Fibroblast of skin of abdomen (primary cell): ENCODE data around the gene TTLL4.
"Not testable (repeated sequence)": the region's sequence is repeated elsewhere in the genome, so short reads cannot be mapped to it uniquely, and the experiment has no call there.

ENCODE experiments used
- DNase-seq: peaks from one replicate; pipeline ENCODE4 v3.0.0-alpha.2; 2013

Gene TTLL4

DNA sequence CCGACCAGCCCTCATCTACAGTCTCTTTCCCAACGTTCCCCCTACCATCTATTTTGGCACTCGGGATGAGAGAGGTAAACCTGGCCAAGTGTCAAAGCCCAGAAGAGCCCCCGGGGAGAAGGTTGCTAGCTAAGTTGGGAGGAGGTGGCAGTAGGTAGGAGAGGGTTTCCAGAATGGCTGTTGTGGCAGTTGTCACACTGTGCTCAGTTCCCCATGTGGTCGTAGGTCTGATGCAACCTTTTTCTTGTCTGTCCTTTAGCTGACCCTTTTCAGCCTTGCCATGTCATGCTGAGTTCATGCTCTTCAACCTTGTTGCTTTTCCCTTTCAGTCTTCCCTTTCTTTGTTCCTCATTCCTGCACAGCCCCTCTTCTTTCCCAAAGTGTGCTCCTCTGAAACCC lies 34.5 kb downstream of the TTLL4 start:
- no peak for DNase-seq

DNA sequence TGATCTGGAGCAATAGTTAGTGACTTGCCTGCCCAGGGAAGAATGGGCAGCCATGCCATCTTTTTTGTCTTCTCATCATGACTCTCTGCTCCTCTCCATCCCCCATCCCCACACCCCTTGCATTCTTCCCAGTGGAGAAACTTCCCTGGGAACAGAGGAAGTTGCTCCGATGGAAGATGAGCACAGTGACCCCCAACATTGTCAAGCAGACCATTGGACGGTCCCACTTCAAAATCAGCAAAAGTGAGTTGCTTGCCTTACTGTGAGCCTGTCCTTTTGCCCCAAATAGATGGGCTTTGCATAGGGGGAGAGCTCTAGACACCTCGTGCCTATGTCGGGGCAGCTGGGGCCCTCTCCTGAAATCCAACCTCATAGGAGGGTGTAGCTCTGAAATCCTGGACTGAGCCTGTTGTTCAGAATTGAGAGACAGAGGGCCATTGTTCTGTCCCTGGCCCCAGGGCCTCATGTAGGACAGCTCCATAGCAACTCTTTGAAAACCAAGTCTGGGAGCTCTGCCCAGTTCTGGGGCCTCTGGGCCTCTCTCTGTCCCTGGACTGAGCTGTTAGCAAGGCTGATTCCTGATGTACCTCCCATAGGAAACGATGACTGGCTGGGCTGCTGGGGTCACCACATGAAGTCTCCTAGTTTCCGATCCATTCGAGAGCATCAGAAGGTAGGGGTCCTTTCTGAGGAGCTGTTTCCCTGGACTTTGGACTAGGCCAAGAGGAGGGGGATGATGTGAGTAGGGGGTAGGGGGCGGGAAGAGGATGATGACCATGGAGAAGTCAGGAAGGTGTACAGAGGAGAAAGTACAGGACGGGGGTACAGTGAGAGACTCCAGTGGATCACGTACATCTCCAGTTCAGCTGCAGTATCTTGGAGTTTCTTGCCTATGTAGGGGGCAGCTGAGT lies 35.2 kb downstream of the TTLL4 start:
- DNase-seq = no peak

- no peak for DNase-seq
Observed at GRCh38 chr2:218746470-218746795, 35.8 kb downstream of the TTLL4 start.

- DNase-seq = no peak
Observed at GRCh38 chr2:218746960-218747359, 36.3 kb downstream of the TTLL4 start.

DNA sequence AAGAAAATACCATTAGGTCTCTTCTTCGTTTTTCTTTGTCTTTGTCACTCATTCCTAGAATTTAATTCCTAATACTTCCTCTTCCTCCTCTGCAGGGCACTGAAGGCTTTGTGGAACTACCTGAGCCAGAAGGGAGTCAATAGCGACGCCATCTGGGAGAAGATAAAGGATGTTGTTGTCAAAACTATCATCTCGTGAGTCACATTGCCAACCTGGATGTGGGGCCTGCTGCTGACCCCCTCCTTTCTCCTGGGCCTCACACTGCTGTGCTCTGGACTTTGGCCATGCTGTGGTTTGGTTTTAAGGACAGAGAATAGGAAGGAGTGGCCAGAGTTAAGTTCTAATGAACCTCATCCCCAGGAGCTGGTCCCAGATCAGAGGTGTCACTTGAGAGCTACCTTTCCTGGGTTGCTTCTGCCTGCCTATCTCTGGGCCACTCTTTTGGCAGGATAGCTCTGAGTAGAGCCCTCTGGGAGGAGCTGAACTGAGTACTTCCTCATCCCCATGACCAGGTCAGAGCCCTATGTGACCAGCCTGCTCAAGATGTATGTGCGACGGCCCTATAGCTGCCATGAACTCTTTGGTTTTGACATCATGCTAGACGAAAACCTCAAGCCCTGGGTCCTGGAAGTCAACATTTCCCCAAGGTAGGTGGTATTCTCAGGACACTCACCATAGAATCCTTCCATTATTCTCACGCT lies 38.3 kb downstream of the TTLL4 start:
- DNase-seq = no peak

GRCh38 chr2:218754201-218754600 lies 43.6 kb downstream of the TTLL4 start:
- DNase-seq = no peak

DNA sequence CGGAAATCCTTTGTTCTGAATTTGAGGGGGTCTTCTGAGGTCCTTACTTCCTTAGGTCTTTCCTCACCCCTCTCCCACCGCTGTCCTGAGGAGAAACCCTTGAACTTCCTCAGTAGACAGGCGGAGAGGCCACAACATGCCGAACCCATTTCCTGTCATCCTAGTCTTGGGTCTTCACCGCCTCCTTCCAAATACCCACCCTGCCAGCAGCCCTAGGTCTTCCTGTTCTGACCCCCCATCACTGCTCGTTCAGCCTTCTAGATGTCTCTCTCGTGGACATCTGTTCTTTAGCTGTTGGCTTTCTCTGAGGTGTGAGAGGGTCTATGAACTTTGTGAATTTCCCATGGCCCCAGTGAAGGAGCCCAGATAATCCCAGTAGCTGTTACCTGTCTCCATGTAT lies 44.1 kb downstream of the TTLL4 start:
- DNase-seq = no peak

DNA sequence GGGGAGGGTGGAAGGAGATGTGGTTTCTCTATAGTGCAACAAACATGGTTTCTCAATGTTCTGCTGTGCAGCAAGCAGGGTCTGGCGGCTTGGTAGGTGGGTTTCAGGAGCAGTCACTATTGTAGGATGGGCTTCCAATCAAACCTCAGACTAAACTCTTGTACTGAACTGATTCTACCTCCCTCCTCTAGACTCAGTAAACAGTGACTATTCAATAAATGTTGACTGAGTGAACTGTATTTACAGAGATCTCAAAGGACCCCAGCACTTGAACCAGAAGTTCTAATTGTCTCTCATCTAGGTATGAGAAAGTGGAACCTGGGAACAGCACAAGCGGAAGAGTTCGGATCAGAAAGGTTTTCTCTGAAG lies 44.5 kb downstream of the TTLL4 start:
- no peak for DNase-seq

- no peak for DNase-seq
Observed at GRCh38 chr2:218755567-218756404, 45.2 kb downstream of the TTLL4 start.

- no peak for DNase-seq
Observed at GRCh38 chr2:218756599-218757377, 46.2 kb downstream of the TTLL4 start.

DNA sequence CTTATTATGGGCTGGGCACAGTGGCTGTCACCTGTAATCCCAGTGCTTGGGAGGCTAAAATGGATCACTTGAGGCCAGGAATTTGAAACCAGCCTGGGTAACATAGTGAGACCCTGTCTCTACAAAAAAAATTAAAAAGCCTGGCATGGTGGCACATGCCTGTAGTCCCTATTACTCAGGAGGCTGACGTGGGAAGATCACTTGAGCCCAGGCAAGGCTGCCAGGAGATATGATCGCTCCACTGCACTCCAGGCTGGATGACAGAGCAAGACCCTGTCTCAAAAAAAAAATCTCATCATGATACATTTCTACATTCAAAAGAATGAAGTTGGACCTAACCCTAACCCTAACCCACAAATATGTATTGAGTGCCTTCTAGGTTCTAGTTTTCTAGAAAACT lies 51.2 kb downstream of the TTLL4 start:
- DNase-seq = no peak

DNA sequence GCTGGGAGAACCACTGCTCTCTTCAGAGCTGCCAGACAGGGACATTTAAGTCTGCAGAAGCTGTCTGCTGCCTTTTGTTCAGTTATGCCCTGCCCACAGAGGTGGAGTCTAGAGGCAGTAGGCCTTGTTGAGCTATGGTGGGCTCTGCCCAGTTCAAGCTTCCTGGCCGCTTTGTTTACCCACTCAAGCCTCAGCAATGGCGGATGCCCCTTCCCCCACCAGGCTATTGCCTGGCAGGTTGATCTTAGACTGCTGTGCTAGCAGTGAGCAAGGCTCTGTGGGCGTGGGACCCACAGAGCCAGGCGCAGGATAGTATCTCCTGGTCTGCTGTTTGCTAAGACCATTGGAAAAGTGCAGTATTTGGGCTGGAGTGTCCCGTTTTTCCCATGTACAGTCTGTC lies 62.1 kb downstream of the TTLL4 start:
- DNase-seq = not testable (repeated sequence)

- no peak for DNase-seq
Observed at GRCh38 chr2:218773881-218774280, 63.2 kb downstream of the TTLL4 start.

DNA sequence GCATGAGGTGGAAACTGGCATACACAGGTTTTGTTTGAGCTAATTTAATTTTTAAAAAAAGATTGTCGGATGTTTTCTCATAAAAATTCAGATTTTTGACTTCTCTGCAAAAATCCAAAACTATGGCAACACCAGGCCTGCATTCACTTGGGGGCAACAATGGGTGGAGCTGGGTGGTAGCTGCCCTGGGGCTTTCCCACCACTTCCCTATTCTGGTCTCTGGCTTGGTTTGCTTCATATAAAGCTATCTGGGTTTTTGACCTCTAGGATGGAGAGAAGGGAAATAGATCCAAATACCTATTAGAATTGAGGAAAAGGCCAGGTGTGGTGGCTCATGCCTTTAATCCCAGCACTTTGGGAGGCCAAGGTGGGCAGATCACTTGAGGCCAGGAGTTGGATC lies 65.9 kb downstream of the TTLL4 start:
- DNase-seq = no peak

DNA sequence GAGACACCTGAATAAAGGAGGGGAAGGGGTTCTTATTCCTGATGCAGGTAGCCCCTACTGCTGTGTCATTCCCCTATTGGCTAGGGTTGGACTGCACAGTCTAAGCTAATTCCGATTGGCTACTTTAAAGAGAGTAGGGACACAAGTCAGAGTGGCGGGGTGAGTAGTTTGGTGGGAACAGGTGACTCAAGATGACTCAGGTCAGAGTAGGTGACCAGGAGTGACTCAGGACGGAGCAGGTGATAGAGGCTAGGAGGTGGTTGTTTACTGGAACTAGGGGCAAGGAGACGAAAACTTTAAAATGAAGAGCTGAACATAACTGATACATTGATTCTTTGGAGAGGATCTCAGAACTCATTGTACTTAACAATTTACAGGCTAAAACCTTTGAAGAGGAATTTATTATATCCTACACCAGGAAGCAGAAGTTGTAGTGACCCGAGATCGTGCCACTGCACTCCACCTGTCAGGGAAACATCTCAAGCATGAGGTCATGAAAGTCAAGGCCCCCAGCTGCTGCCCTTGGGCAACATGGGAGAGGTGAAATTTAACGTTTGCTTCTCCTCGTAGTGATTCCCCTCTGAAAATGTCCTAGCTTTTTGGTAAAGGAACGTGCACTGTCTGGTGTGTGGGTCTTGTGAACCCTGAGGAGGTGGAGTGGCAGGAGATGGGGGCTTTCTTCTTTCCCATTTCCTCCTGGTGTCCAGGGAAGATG lies 66.8 kb downstream of the TTLL4 start:
- no peak for DNase-seq

- no peak for DNase-seq
Observed at GRCh38 chr2:218780046-218780445, 69.4 kb downstream of the TTLL4 start.

DNA sequence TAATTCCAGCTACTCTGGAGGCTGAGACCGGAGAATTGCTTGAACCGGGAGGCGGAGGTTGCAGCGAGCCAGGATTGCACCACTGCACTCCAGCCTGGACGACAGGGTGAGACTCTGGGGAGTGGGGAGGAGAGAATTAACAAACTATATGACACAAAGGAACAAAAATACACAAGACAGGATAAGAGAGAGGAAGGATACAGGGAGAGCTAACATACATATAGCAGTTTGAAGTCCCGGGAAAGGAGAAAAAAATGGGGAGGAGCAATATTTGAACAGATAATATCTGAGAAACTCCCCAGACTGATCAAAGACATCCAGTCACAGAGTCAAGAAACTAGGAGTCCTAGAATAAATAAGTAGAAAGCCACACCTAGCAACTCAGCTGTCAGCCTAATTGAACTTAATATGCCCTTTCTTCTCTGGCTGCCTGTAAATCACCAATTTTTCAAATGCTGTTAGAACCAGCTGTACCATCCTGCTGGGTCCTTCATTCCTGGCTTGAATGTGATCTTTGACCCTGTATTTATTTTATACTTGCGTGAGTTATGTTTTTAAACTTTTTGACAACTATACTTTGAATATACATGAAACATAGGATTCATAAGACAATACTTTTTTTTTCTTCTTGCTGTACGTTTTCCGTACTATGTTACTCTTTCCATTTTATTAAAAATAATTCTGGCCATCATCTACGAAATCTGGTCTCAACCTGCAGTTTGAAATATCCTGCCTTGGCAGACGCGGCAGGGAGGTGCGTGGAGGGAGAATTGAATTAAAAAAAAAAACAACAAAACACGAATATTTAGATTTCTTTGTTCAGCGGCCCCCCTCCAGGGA lies 70.4 kb downstream of the TTLL4 start:
- DNase-seq = no peak

DNA sequence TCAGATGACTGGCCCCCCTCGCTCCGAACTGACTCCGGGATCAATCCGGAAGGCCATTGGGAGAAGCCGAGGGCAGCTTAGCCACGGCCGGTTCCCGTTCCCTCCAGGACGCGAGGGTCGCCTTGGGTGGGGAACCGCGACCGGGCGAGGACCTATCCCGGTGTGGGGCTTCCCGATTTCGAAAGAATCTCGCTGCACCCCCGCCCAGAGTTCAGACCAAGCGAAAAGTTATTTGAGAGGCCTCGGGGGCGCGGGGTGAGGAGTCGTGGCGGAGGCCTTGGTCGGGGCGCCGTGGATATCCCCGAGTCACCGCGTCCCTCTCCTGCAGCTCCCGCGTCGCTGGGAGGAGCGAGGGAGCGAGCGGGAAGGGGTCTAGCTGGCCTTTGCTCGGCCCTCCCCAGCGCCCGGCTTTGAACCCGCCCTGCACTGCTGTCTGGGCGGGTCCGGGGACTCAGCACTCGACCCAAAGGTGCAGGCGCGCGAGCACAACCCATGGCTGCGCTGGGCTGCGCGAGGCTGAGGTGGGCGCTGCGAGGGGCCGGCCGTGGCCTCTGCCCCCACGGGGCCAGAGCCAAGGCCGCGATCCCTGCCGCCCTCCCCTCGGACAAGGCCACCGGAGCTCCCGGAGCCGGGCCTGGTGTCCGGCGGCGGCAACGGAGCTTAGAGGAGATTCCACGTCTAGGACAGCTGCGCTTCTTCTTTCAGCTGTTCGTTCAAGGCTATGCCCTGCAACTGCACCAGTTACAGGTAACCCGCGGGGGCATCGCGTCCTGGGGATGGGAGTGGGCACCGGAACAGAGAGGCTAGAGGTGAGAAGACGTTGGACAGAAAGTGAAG lies 71.3 kb downstream of the TTLL4 start, which contains the start of gene CYP27A1:
Gene CYP27A1 (plus strand): TSS at position 457 of the 837 bp plus-strand sequence. CDS start 36 bp downstream, at position 493.
- DNase-seq = peak; percentile 31

DNA sequence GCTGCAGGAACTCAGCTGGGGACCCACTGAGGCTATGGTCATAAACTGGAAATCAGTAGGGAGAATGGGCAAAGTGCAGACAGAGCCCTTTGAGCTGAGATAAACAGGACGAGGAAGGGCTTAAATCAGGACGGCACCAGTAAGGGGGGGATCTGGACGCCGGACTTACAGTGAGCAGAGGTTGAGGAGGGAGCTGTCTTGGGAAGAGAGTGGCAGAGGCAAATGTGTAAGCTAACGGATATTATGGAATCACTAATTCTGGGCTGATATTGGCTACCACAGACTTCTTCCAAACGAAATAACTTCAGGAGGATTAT lies 71.9 kb downstream of the TTLL4 start:
- no peak for DNase-seq

DNA sequence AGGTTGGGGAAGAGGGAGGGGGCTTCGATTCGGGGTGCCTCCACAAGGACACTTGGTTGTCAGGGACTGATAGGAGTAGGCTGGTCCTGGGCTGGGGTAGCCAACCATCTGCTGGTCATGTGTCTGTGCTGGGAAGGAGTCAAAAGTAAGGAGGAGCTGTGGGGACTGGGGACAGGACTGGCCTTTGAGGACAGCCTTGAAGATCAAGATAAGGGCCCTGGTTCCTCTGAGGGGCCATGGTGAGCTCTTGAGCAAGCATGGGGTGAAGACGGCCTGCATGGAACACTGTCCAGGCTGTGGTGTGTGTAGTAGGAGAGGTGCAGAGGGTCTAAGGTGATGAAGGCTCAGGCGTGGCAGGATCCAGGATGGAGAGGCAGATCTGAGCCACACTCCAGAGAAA lies 73.1 kb downstream of the TTLL4 start:
- DNase-seq = no peak
